Pulmonary artery endothelial cell (primary cell): ENCODE measurements around the gene SHC1. TPM values are rescaled to one million over a fixed set of nuclear protein-coding genes. Genes with fewer than 3 reads are reported as not detected.
A peak's percentile ranks its signal among the peaks of the same experiment; 100 is the strongest.
"Not testable (repeated sequence)": the region's sequence is repeated elsewhere in the genome, so short reads cannot be mapped to it uniquely, and the experiment has no call there.

Experiments
- DNase-seq: peaks from one replicate; pipeline ENCODE4 v3.0.0-alpha.2; 2011; ENCODE audit warnings: low read depth, low spot score
- total RNA-seq: library from RNA; depleted of rRNA; stranded (reverse); fragments of >200 nt; gene quantifications from 2 replicates; pipeline ENCODE4 v1.2.3, GENCODE V29; 2014

SHC1 gene
- total RNA-seq, 1 donor from 2014 or later, result 186 TPM

DNA sequence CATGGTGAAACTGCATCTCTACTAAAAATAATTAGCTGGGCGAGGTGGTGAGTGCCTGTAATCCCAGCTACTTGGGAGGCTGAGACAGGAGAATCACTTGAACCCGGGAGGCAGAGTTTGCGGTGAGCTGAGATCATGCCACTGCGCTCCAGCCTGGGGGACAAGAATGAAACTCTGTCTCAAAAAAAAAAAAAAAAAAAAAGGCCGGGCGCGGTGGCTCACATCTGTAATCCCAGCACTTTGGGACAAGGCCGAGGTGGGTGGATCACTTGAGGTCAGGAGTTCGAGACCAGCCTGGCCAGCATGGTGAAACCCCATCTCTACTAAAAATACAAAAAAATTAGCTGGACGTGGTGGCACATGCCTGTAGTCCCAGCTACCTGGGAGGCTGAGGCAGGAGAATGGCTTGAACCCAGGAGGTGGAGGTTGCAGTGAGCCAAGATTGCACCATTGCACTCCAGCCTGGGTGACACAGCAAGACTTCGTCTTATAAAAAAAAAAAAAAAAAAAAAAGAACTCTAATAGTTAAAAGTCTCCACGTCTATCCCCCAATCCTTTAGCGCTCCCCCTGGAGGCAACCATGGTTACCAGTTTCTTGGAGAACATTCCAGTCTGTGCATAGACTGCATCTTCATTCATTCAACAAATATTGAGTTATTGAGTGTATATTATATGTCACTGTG is 24.9 kb upstream of the SHC1 start:
- peak; percentile 60 for DNase-seq

DNA sequence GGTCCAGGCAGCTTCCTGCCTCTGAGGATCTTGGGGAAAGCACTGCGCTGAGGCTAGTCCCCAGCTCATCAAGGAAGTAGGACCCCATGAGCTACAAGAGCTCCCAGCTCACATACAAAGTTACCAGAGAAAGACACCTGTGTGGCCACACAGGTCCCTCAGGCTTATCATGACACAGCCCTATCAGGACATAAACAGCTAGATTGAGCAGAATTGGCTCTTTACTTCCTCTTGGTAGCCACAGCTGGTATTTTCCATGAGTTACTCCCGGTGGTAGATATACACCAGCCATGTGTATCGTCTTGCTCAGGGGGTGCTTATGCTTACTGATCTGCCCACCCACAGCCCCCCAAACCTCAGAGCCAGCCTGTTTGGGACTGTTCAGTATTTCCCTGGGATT is 24.0 kb upstream of the SHC1 start:
- DNase-seq, result no peak

DNA sequence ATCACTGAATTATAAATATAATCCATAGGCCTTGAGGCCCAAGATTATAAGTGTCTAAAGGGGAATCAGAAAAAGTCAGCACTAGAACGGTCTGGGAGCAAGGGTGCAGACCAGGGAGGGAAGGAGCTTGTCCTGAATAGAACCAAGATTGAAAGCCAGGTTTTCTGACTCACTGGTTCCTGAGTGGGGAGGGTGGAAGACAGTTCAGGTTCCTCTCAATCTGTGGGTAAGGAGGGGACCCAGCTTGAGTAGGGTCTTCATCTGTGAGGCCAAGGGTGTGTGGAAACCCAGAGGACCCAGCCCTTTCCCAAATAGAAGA is 23.7 kb upstream of the SHC1 start:
- DNase-seq, result no peak

DNA sequence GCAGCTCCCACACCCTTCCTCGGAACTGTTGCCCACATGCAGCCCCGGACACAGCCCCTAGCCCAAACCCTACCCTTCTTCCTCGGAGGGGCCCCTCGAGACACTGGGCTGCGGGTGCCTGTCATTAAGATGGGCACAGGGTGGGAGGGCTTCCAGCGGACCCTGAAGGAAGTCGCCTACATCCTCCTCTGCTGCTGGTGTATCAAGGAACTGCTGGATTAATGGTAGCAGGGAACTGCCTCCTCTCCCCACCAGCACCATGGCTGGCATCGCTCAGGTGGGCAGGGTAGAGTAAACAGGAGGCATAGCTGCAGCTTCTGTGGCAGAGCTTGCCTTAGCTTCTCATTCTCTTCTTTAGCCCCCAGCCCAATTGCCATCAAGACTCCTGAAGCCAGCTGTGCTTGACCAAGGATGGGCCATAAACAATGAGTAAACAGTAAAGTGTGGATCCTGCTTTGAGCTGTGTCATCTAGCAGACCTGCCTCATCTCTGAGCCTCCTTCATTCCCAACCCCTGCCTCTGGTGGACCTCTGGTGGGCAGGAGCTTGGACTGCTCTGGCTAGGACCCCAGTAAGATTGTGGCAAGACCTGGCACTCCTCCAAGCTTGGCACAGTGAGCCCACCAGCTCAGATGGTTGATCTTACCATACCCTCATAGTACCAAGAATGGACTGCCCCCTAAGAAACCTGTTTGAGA is 23.2 kb upstream of the SHC1 start, which contains the start of gene LENEP:
TSS of gene LENEP (plus strand) at position 15 of the 697 bp plus-strand sequence. CDS start at position 37, 22 bp downstream.
- no peak for DNase-seq

DNA sequence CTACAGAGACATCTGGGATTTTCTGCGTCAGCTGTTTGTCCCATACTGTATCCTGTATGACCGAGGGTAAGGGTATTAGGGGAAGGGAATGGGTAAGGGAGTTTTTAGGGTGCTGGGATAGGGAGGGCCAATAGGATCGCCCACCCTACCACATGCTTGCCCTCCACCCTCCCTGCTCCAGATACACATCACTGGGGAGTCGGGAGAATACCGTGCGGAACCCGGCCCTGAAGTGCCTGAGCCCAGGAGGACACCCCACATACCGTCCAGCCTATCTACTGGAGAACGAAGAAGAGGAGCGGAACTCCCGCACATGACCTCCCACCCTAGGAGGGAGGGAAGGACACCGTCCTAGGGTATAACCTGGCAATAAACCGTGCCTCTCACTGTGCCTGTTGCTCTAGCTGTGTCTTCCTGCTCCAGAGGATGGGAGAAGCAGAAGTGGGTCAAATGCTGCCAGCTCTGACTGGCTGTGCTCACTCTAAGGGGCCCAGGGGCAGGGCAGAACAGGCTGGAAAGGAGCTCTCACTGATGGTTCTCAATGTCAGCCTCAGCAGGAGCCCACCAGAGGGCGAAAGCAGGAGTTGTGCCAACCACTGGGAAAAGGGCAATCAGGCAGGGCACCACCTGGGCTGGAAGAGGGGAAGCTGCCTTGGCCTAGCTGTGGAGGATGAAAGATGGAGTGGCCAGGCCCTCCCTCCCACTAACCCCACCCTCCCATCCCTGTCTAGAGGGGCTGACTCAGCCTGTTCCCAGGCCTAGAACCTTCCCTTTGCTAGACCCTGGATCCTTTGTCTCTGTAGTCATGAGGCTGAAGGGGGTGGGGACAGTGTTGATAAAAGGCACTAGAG is 22.4 kb upstream of the SHC1 start:
- DNase-seq, result no peak

DNA sequence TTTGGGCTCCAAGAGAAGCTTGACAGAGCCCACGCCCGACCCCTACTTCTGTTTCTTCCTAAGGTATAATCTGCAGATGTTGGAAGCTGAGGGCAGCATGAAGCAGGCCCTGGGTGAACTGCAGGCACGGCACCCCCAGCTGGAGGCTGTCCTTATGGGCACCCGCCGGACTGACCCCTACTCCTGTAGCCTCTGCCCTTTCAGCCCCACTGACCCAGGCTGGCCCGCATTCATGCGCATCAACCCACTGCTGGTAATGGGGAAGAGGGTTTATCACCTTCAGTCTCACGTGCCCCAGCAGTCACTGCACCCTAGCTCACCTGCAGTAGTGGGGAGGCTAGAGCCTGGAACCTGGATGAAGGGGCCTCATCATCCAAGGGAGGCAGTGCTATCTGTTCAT is 19.7 kb upstream of the SHC1 start:
- DNase-seq, result no peak

DNA sequence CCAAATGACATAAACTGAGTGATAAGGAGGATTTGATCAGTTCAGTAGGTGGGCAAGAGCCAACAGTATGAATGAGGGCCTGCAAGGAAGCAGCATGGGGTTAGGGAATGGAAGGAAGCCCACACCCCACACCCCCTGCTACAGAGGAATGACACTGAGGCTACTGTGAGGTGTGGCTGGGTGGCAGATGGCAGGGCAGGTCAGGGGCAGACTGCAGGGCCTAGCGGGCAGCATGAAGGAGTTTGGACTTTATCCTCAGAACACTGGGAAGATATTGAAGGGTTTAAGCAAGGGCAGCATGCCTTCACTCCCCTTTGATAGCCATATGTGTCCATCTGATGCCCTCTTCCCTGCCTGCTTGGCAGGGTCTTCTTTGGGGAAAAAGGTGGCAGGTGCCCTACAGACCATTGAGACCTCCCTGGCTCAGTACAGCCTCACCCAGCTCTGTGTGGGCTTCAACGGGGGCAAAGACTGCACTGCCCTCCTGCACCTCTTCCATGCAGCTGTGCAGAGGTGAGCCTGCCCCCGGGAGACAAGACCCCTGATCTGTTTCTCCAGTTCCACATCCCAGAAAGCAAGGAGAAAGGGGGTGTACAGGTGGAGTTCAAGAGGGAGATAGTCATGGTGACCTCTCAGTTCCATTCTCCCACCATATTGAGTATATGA is 18.8 kb upstream of the SHC1 start:
- DNase-seq, result no peak

DNA sequence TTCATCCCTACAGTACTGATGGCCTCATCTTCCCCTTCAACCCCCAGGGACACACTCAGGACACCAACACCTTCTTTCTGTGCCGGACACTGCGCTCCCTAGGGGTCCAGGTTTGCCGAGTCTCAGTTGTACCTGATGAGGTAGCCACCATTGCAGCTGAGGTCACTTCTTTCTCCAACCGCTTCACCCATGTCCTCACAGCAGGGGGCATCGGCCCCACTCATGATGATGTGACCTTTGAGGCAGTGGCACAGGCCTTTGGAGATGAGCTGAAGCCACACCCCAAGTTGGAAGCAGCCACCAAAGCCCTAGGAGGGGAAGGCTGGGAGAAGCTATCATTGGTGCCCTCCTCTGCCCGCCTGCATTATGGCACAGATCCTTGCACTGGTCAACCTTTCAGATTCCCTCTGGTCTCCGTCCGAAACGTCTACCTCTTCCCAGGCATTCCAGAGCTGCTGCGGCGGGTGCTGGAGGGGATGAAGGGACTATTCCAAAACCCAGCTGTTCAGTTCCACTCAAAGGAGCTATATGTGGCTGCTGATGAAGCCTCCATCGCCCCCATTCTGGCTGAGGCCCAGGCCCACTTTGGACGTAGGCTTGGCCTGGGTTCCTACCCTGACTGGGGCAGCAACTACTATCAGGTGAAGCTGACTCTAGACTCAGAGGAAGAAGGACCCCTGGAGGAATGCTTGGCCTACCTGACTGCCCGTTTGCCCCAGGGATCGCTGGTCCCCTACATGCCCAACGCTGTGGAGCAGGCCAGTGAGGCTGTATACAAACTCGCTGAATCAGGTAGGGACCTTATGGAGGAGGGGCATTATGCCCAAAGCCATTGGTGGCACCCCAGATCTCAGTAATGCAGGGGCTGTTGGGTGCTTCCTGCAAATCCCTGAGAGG is 17.8 kb upstream of the SHC1 start:
- DNase-seq, result no peak

DNA sequence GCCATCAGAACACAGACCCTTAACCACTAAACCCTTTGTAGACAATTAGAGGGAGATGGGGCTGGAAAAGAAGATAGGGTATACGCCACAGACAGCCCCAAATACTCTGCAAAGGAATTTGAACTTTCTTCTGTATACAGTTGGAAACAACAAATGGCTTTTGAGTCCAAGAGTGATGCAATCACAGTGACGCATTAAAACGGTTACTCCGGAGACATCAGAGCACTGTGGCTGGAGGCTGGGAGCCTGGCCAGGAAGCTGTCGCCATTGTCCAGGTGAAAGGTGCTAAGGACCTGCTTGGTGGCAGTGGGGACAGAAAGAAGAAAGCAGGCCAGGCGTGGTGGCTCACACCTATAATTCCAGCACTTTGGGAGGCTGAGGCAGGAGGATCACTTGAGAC is 16.8 kb upstream of the SHC1 start:
- DNase-seq, result no peak

DNA sequence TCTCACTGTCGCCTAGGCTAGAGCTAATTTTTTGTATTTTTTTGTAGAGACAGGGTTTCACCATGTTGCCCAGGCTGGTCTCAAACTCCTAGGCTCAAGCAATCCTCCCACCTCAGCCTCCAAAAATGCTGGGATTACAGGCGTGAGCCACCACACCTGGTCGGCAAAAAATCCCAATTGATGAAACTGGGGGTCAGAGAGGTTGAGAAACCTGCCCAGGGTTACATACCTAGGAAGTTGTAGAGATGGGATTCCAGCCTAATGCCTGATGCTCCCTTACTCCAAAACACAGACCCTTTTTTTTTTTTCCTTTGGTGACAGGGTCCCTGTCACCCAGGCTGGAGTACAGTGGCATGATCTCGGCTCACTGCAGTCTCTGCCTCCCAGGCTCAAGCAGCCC is 16.2 kb upstream of the SHC1 start:
- DNase-seq, result not testable (repeated sequence)

DNA sequence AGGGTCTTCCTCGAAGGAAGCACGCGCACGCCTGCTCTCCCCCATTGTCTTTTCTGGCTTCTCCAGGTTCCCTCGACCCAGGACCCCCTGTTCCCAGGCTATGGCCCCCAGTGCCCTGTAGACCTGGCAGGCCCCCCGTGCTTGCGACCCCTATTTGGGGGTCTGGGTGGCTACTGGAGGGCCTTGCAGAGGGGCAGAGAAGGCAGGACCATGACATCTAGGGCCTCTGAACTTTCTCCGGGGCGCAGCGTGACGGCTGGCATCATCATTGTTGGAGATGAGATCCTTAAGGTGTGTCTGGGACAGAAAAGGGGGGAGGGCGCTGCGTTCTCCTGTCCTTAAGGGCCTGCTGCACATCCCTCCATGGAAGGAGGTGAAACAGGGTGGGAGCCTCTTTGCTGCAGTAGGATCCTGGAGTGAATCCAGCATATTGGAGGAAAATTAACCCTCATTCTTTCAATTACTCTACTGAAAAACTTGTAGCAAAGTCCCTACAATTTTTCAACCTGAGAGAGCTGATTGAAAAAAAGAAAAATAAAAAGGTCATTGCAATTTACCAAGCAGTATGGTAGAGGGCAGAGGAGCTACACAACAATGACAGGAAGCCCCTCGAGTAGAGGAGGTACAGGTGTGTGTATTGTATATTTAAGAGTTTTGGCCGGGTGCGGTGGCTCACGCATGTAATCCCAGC is 13.4 kb upstream of the SHC1 start:
- no peak for DNase-seq

DNA sequence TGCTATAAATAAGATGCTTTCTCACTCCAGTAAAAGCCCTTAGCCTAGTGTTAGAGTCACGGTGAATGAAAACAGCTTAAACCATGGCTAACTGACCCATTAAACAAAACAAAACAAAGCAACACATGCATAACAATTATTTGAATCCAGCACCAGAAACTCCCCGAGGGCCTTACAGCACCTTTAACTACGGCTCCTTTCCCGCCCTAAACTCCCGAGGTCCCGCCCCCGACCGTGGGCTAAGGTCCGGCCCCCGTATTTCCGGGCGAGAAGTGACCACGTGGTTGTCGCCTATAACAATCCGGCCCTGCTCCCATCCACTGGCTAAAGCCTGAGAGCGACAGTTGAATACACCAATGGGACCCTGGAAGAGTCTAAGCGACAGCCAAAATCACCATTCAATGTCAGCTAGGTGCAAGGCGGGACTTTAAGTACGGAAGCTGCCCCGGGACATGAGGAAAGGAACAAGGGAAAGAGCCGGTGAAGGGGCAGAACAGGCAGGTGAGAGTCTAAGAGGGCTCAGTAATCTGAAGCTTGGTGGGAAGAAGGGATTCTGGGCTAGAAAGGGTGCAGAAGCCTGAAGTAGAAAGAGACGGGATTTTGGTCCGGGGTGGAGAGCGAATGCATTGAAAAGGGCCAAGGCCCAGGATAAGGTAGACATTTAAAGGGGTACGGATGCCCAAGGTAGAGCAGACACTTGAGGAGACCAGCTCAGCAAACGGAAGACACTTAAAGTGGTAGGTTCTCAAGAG is 12.5 kb upstream of the SHC1 start, which contains the start of gene FLAD1:
TSS of gene FLAD1 (plus strand) at position 448 of the 752 bp plus-strand sequence. CDS start 351 bp downstream, outside the sequence.
- peak; percentile 99 for DNase-seq

DNA sequence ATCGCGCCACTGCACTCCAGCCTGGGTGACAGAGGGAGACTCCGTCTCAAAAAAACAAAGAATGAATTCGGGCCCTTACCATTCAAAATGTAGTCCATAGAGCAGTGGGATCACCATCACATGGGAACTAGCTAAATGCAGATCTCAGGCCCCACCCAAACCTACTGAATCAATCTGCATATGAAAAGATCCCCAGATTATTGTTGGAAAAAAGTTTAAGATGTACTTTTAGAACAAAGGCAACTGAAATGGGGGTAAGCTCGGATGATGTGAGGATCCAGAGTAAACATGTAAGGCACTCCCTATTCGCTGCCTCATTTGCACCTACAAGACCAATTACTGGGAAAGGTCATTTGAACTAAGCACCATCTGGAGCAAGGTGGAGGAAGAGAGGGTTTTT is 11.8 kb upstream of the SHC1 start:
- no peak for DNase-seq

DNA sequence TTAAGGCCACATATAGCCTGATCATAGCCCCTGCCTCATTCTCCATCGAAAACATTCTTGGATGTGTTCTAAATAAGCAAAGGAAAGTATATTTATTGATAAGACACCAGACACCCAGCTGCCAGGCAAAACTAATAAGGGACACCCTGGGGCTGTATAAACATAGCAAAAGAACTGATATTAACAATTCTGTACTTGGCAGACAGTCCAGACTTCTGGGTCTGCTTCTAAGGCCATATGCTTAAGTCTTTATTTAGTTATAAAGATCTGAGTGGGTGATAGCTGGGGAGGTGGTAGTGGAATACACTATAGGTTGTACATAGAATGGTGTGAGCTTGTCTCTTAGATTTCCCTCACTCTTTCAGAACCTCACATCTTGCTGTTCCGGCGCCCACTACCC is 7.8 kb upstream of the SHC1 start:
- no peak for DNase-seq

DNA sequence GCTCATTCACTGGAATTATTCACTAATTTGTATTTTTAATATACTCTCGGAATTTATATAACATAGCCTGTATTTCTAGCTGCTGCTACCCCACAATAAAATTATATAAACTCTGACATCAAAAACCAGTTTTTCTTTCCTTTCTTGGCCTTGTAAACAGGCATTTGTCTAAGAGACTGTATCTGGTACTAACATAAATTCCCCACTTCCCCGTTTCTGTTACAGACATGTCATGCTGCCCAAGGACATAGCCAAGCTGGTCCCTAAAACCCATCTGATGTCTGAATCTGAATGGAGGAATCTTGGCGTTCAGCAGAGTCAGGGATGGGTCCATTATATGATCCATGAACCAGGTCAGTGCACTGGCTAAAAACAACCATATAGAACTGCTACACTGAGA is 7.2 kb upstream of the SHC1 start:
- DNase-seq, result not testable (repeated sequence)

DNA sequence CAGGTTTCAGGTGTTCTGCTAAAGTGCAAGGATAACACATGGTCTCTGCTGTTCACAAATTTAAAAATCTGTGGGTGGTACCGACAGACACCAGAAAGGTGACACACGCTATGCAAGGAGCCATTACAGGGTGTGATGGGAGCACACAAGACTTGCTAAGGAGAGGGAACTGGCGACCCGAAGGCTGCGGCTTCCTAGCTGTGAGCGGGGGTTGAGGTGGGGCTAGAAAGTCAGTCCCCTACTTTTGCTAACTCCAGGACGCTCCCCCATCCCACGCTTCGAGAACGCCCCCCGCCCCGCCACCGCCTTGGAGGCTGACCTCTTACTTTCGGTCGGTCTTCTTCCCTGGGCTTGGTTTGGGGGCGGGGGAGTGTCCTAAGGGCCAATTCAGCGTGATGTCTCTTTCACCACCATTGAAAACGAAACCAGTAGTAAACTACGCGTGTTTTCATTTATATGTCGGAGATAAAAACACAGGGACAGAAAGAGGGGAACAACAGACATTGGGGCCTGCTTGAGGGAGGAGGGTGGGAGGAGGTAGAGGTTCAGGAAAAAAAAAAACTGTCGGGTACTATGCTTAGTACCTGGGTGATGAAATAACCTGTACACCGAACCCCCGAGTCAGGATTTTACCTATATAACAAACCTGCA is 5.0 kb upstream of the SHC1 start:
- no peak for DNase-seq

DNA sequence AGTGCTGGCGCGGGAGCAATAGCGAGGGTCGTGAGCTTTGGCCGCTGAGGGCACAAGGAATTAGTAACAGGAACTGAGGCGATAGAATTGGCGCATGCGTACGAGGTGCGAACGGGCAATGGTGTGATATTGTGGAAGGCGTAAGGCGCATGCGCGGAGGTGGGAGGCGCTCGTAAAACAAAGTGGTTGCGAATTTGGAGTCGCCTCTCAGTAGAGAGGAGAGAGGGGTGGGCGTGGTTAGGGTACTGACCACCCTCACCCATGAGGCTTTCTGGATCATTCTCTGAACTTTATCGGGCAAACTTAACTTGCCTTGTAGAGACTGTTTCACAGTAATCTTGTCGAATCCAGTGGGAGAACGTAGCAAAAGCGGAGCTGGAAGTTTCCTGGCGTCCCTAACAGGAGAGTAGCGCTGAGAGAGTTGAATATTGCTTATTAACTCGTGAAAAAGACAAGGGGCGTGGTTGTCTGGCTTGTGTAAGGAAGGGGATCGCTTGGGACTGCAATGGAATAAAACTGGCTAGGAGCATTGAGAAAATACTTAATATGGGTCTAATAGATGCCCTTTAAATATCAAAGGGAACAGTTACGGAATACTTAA is 4.4 kb upstream of the SHC1 start:
- DNase-seq, result peak; percentile 76

DNA sequence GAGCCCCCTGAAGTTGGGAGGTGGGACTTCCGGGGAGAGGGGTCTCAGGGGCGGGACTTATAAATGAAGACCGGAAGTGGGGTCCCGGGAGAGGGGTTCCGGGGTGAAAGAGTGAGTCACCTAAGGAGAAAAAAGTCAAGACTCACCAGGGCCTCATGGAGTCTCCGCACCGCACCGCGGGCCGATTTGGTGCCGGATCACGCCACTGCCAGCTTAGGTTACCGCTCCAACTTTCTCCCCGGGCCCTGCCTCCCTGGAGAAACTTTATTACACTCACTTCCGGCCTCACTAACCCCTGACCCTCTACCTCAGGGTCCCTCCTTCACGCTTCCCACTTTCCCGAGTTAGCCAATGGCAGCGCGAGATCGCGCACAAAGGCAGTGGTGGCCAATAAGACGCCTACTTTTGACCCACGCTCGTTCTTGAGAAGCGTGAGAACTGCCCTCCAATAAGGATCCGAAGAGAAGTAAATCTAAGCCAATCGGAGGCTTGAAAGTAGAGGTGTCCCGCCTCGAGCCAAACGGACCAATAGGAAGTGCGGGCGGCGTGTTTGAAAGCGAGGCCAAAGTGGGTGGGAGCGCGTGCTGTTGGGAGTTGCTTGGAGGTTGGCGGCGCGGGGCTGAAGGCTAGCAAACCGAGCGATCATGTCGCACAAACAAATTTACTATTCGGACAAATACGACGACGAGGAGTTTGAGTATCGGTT is 3.7 kb upstream of the SHC1 start, which contains the start of gene CKS1B:
TSS of gene CKS1B (plus strand) at position 580 of the 706 bp plus-strand sequence. CDS start at position 645, 65 bp downstream.
- DNase-seq, result peak; percentile 99
